HepG2 (cell line): ENCODE measurements around the gene CDK18. TPM values are rescaled to one million over a fixed set of nuclear protein-coding genes. Genes with fewer than 3 reads are reported as not detected.
A peak's percentile ranks its signal among the peaks of the same experiment; 100 is the strongest.

ENCODE experiments used
- ARID3A ChIP-seq: IDR thresholded peaks from 2 replicates; pipeline ENCODE4 v1.6.1; 2012; ENCODE audit warnings: low read depth, low read length, improper control_type of control experiment
- ETV6 ChIP-seq: sonication (generic); formaldehyde crosslinking; conservative IDR thresholded peaks from 2 replicates; pipeline ENCODE4 v1.4.0; 2020; ENCODE audit warnings: missing genetic modification reagents
- HHEX ChIP-seq: IDR thresholded peaks from 2 replicates; pipeline ENCODE4 v1.6.1; 2016; ENCODE audit warnings: control low read depth
- MYC ChIP-seq: sonication (generic); formaldehyde crosslinking; IDR thresholded peaks from 2 replicates; pipeline ENCODE4 v1.9.0; 2021; ENCODE audit warnings: missing genetic modification reagents, borderline replicate concordance
- PHF5A ChIP-seq: IDR thresholded peaks from one replicate; pipeline ENCODE4 v1.6.1; 2018; ENCODE audit warnings: low read depth, missing genetic modification reagents; ENCODE audit not compliant: unreplicated experiment
- SIN3A ChIP-seq: IDR thresholded peaks from 2 replicates; pipeline ENCODE4 v1.6.1; 2011; ENCODE audit warnings: low read depth, mild to moderate bottlenecking, control low read depth, low read length, borderline replicate concordance
- SRSF1 ChIP-seq: fragments of 200-400 bp; formaldehyde crosslinking; optimal IDR thresholded peaks from 2 replicates; pipeline ENCODE3; 2017; ENCODE audit warnings: mild to moderate bottlenecking, low read depth, low read length, moderate library complexity
- ZFAT ChIP-seq: sonication (generic); formaldehyde crosslinking; conservative IDR thresholded peaks from 2 replicates; pipeline ENCODE4 v1.8.1; 2023; ENCODE audit warnings: missing genetic modification reagents, inconsistent platforms
- ZFP90 ChIP-seq: sonication (generic); formaldehyde crosslinking; IDR thresholded peaks from 2 replicates; pipeline ENCODE4 v1.8.0; 2022; ENCODE audit warnings: missing genetic modification reagents, mild to moderate bottlenecking, inconsistent platforms, borderline replicate concordance
- ZMYM4 ChIP-seq: sonication (generic); formaldehyde crosslinking; IDR thresholded peaks from 2 replicates; pipeline ENCODE4 v1.8.1; 2023; ENCODE audit warnings: mild to moderate bottlenecking, missing genetic modification reagents
- ZNF333 ChIP-seq: sonication (generic); formaldehyde crosslinking; IDR thresholded peaks from 2 replicates; pipeline ENCODE4 v1.4.0; 2020; ENCODE audit warnings: mild to moderate bottlenecking, missing genetic modification reagents, borderline replicate concordance
- ZNF432 ChIP-seq: sonication (generic); formaldehyde crosslinking; IDR thresholded peaks from 2 replicates; pipeline ENCODE4 v1.5.0; 2020; ENCODE audit warnings: missing genetic modification reagents, mild to moderate bottlenecking, borderline replicate concordance
- ZNF557 ChIP-seq: sonication (generic); formaldehyde crosslinking; IDR thresholded peaks from 2 replicates; pipeline ENCODE4 v1.4.0; 2020; ENCODE audit warnings: missing genetic modification reagents
- ZNF768 ChIP-seq: sonication (generic); formaldehyde crosslinking; IDR thresholded peaks from 2 replicates; pipeline ENCODE4 v1.4.0; 2020; ENCODE audit warnings: missing genetic modification reagents
- polyA plus RNA-seq, 8 experiments: library from polyadenylated mRNA; depleted of rRNA in 3 of 8; stranded (reverse) in 7 of 8; unstranded in 1 of 8; fragments of >200 nt; fragmentation: Illumina TruSeq in 4 of 8; extraction: Trizol in 4 of 8; gene quantifications; 2 replicates each; pipeline versions ENCODE4 v1.2.1 to v1.2.3, GENCODE V29; 2011 to 2016; ENCODE audit warnings: low read depth in 4 of 8, missing spikeins in 1 of 8, mixed read lengths in 1 of 8; ENCODE audit not compliant: insufficient read depth in 1 of 8
- total RNA-seq, 5 experiments: library from RNA; depleted of rRNA; stranded (reverse); fragments of >200 nt; fragmentation: Illumina TruSeq; extraction: Trizol; gene quantifications; 2 replicates each; pipeline ENCODE4 v1.2.3, GENCODE V29; 2016; ENCODE audit warnings: low read depth in 1 of 5
- TF ChIP-seq, protein P1 (sequence below), 2 experiments: IDR thresholded peaks; 2 replicates each; pipeline ENCODE4 v1.6.1; 2011 to 2012; ENCODE audit warnings: low read length in 2 of 2, borderline replicate concordance in 1 of 2, low read depth in 1 of 2, mild to moderate bottlenecking in 1 of 2, moderate library complexity in 1 of 2
- TF ChIP-seq, protein P2 (sequence below): sonication (generic); formaldehyde crosslinking; IDR thresholded peaks from 2 replicates; pipeline ENCODE4 v1.4.0; 2020; ENCODE audit warnings: missing genetic modification reagents
- TF ChIP-seq, protein P3 (sequence below): sonication (generic); formaldehyde crosslinking; IDR thresholded peaks from 2 replicates; pipeline ENCODE4 v1.8.1; 2022; ENCODE audit warnings: low read depth, mild to moderate bottlenecking, missing genetic modification reagents

Gene CDK18
- total and polyA plus RNA-seq, 2 of the 13 experiments (the other 11 are each of a cell fraction or from before 2014, with no cell fraction given), result 6.4 to 38.8 TPM

GRCh38 chr1:205488074-205488723 is 16.3 kb upstream of the CDK18 start (continued):
- no peak for TF ChIP-seq ARID3A
- TF ChIP-seq MYC (CRISPR knock-in tag), result no peak
- no peak for TF ChIP-seq HHEX (CRISPR knock-in tag)
- no peak for TF ChIP-seq ZNF432 (CRISPR knock-in tag)
- TF ChIP-seq, protein P1, sequence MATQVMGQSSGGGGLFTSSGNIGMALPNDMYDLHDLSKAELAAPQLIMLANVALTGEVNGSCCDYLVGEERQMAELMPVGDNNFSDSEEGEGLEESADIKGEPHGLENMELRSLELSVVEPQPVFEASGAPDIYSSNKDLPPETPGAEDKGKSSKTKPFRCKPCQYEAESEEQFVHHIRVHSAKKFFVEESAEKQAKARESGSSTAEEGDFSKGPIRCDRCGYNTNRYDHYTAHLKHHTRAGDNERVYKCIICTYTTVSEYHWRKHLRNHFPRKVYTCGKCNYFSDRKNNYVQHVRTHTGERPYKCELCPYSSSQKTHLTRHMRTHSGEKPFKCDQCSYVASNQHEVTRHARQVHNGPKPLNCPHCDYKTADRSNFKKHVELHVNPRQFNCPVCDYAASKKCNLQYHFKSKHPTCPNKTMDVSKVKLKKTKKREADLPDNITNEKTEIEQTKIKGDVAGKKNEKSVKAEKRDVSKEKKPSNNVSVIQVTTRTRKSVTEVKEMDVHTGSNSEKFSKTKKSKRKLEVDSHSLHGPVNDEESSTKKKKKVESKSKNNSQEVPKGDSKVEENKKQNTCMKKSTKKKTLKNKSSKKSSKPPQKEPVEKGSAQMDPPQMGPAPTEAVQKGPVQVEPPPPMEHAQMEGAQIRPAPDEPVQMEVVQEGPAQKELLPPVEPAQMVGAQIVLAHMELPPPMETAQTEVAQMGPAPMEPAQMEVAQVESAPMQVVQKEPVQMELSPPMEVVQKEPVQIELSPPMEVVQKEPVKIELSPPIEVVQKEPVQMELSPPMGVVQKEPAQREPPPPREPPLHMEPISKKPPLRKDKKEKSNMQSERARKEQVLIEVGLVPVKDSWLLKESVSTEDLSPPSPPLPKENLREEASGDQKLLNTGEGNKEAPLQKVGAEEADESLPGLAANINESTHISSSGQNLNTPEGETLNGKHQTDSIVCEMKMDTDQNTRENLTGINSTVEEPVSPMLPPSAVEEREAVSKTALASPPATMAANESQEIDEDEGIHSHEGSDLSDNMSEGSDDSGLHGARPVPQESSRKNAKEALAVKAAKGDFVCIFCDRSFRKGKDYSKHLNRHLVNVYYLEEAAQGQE (IDR thresholded peaks at IDR 0.05; ENCODE audit: borderline replicate concordance in 1 of 2, low read depth in 1 of 2, low read length in 2 of 2), result peak; percentile 53 to 92
- no peak for TF ChIP-seq ZNF557 (CRISPR knock-in tag)
- 0 out of 2 replicates have a peak, but pooled peaks have one; percentile 46 for TF ChIP-seq ZFP90 (CRISPR knock-in tag)
- TF ChIP-seq, protein P2, sequence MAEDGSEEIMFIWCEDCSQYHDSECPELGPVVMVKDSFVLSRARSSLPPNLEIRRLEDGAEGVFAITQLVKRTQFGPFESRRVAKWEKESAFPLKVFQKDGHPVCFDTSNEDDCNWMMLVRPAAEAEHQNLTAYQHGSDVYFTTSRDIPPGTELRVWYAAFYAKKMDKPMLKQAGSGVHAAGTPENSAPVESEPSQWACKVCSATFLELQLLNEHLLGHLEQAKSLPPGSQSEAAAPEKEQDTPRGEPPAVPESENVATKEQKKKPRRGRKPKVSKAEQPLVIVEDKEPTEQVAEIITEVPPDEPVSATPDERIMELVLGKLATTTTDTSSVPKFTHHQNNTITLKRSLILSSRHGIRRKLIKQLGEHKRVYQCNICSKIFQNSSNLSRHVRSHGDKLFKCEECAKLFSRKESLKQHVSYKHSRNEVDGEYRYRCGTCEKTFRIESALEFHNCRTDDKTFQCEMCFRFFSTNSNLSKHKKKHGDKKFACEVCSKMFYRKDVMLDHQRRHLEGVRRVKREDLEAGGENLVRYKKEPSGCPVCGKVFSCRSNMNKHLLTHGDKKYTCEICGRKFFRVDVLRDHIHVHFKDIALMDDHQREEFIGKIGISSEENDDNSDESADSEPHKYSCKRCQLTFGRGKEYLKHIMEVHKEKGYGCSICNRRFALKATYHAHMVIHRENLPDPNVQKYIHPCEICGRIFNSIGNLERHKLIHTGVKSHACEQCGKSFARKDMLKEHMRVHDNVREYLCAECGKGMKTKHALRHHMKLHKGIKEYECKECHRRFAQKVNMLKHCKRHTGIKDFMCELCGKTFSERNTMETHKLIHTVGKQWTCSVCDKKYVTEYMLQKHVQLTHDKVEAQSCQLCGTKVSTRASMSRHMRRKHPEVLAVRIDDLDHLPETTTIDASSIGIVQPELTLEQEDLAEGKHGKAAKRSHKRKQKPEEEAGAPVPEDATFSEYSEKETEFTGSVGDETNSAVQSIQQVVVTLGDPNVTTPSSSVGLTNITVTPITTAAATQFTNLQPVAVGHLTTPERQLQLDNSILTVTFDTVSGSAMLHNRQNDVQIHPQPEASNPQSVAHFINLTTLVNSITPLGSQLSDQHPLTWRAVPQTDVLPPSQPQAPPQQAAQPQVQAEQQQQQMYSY (CRISPR knock-in tag), result no peak
- no peak for TF ChIP-seq SIN3A
- TF ChIP-seq, protein P3, sequence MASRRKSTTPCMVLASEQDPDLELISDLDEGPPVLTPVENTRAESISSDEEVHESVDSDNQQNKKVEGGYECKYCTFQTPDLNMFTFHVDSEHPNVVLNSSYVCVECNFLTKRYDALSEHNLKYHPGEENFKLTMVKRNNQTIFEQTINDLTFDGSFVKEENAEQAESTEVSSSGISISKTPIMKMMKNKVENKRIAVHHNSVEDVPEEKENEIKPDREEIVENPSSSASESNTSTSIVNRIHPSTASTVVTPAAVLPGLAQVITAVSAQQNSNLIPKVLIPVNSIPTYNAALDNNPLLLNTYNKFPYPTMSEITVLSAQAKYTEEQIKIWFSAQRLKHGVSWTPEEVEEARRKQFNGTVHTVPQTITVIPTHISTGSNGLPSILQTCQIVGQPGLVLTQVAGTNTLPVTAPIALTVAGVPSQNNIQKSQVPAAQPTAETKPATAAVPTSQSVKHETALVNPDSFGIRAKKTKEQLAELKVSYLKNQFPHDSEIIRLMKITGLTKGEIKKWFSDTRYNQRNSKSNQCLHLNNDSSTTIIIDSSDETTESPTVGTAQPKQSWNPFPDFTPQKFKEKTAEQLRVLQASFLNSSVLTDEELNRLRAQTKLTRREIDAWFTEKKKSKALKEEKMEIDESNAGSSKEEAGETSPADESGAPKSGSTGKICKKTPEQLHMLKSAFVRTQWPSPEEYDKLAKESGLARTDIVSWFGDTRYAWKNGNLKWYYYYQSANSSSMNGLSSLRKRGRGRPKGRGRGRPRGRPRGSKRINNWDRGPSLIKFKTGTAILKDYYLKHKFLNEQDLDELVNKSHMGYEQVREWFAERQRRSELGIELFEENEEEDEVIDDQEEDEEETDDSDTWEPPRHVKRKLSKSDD (CRISPR knock-in tag), result no peak
- TF ChIP-seq ETV6 (CRISPR knock-in tag), result no peak
- TF ChIP-seq ZFAT, result no peak
- no peak for TF ChIP-seq ZNF768 (CRISPR knock-in tag)
- no peak for TF ChIP-seq PHF5A (CRISPR knock-in tag)
- TF ChIP-seq ZNF333 (CRISPR knock-in tag), result no peak
- TF ChIP-seq ZMYM4 (CRISPR knock-in tag), result no peak
- TF ChIP-seq SRSF1, result no peak
